ENCODE data around the gene RHO. TPM values are rescaled to one million over a fixed set of nuclear protein-coding genes. Genes with fewer than 3 reads are reported as not detected.

Gene RHO
- total RNA-seq, 2 experiments from 2014 or later: not detected

DNA sequence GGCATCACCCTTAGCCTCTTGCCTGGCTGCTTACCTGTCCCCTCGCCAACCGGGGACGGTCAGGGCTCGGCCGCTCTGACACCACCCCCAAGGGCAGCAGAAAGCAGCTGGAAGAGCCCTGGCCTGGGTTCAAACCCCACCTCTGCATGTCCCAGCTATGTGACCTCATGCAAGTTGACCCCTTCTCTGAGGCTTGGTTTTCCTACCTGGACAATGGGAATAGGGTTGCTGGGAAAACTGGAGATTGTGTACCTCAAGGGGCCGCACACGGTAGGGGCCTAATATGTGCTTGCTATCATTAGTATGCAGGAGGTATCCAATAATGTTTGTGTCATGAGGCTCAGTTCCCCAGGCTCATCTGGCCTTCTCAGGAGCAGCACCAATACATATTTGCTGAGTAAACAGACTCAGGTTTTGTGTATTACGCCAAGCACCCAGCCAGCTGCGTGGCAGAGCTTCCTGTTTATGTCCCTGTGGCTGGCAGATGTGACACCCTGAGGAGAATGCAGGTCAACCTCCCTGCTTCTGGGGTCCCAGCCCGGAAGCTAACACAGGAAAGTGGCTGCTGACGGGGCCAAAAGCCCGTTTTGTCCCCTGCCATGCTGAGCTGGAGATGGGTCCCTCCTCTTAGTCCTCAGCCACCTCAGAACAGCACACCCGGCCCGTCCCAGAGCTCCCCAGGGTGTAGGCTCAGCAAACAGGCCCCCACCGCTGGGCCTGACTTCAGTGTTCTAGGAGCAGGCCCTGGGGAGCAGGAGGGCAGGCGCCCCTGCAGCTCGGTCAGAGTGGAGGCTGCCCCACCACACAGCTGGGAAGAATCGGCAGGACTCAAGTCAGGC lies 48.3 kb downstream of the RHO start:
- H3K36me3 Mint-ChIP-seq (ENCODE audit: low read depth): no peaks in the 10 kb centered on the region
- Histone ChIP-seq H3K9me3 (ENCODE audit: control insufficient read depth in 1 of 2, insufficient read depth in 1 of 2, low read length in 2 of 2) (no peaks in the 10 kb centered on the region), H3K4me1 (ENCODE audit: insufficient read depth, low read length) (peaks cover 57% of the 10 kb centered on the region), H3K4me3 (ENCODE audit: low read length) (peak overlapping the region; percentile 0), H3K27me3 (ENCODE audit: control insufficient read depth in 1 of 2, insufficient read depth in 2 of 2, low read length in 2 of 2) (no peaks in the 10 kb centered on the region), H3K27ac (ENCODE audit: low read depth in 1 of 2, low read length in 2 of 2) (peak overlapping the region in 1 of 2 donors; percentile 62), H3K36me3 (ENCODE audit: insufficient read depth, low read length) (no peaks in the 10 kb centered on the region)
- ATAC-seq (ENCODE audit: poor library complexity): peak; percentile 90
- H3K9me3 Mint-ChIP-seq: no peaks in the 10 kb centered on the region
- ChIA-PET POLR2A (interaction anchor here (1.1 to 3.4 kb wide), 15 partner anchors 8 to 260 kb away, joined by 3 to 45 read pairs (median 4); partner anchors contain the start of genes H1-8, IFT122, MBD4 and PLXND1), CTCF (interaction anchor here (1.7 kb wide), 1 partner anchor 29 kb away, joined by 4 read pairs; no protein-coding TSS in a partner anchor)
- intact Hi-C loops (cut with DNase I, micrococcal nuclease): no loop called here
- no peaks in the 10 kb centered on the region for H3K27me3 Mint-ChIP-seq
- H3K4me3 Mint-ChIP-seq: peak overlapping the region; percentile 63
- TF ChIP-seq, protein P1, sequence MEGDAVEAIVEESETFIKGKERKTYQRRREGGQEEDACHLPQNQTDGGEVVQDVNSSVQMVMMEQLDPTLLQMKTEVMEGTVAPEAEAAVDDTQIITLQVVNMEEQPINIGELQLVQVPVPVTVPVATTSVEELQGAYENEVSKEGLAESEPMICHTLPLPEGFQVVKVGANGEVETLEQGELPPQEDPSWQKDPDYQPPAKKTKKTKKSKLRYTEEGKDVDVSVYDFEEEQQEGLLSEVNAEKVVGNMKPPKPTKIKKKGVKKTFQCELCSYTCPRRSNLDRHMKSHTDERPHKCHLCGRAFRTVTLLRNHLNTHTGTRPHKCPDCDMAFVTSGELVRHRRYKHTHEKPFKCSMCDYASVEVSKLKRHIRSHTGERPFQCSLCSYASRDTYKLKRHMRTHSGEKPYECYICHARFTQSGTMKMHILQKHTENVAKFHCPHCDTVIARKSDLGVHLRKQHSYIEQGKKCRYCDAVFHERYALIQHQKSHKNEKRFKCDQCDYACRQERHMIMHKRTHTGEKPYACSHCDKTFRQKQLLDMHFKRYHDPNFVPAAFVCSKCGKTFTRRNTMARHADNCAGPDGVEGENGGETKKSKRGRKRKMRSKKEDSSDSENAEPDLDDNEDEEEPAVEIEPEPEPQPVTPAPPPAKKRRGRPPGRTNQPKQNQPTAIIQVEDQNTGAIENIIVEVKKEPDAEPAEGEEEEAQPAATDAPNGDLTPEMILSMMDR (IDR thresholded peaks at IDR 0.05): no peak
- peak; percentile 59 to 91 (median 66) for DNase-seq
- H3K27ac Mint-ChIP-seq: peak overlapping the region; percentile 97
- H3K4me1 Mint-ChIP-seq (ENCODE audit: low read depth): peaks cover 26% of the 10 kb centered on the region

GRCh38 chr3:129577366-129577765 lies 48.9 kb downstream of the RHO start:
- Histone ChIP-seq H3K4me1 (ENCODE audit: insufficient read depth, low read length) (peaks cover 57% of the 10 kb centered on the region), H3K27ac (ENCODE audit: low read depth in 1 of 2, low read length in 2 of 2) (peak overlapping the region; percentile 45 to 62), H3K36me3 (ENCODE audit: insufficient read depth, low read length) (no peaks in the 10 kb centered on the region), H3K9me3 (ENCODE audit: control insufficient read depth in 1 of 2, insufficient read depth in 1 of 2, low read length in 2 of 2) (no peaks in the 10 kb centered on the region), H3K4me3 (ENCODE audit: low read length) (no peak overlapping the region), H3K27me3 (ENCODE audit: control insufficient read depth in 1 of 2, insufficient read depth in 2 of 2, low read length in 2 of 2) (no peaks in the 10 kb centered on the region)
- Mint-ChIP-seq H3K36me3 (ENCODE audit: low read depth) (no peaks in the 10 kb centered on the region), H3K4me3 (no peak overlapping the region), H3K4me1 (ENCODE audit: low read depth) (peaks cover 26% of the 10 kb centered on the region), H3K9me3 (no peaks in the 10 kb centered on the region), H3K27ac (peak overlapping the region; percentile 97), H3K27me3 (no peaks in the 10 kb centered on the region)
- CTCF ChIA-PET: interaction anchor here (1.7 kb wide), 1 partner anchor 29 kb away, joined by 4 read pairs; no protein-coding TSS in a partner anchor
- POLR2A ChIA-PET: interaction anchor here (1.1 to 3.4 kb wide), 15 partner anchors 9 to 261 kb away, joined by 3 to 45 read pairs (median 4); partner anchors contain the start of genes H1-8, IFT122, MBD4 and PLXND1
- TF ChIP-seq, protein P1 (IDR thresholded peaks at IDR 0.05): no peak
- intact Hi-C loops (cut with DNase I, micrococcal nuclease): no loop called here
- DNase-seq (peak in 3 of 14 experiments; percentile 6 to 26 (median 25)), ATAC-seq (ENCODE audit: poor library complexity) (no peak)

DNA sequence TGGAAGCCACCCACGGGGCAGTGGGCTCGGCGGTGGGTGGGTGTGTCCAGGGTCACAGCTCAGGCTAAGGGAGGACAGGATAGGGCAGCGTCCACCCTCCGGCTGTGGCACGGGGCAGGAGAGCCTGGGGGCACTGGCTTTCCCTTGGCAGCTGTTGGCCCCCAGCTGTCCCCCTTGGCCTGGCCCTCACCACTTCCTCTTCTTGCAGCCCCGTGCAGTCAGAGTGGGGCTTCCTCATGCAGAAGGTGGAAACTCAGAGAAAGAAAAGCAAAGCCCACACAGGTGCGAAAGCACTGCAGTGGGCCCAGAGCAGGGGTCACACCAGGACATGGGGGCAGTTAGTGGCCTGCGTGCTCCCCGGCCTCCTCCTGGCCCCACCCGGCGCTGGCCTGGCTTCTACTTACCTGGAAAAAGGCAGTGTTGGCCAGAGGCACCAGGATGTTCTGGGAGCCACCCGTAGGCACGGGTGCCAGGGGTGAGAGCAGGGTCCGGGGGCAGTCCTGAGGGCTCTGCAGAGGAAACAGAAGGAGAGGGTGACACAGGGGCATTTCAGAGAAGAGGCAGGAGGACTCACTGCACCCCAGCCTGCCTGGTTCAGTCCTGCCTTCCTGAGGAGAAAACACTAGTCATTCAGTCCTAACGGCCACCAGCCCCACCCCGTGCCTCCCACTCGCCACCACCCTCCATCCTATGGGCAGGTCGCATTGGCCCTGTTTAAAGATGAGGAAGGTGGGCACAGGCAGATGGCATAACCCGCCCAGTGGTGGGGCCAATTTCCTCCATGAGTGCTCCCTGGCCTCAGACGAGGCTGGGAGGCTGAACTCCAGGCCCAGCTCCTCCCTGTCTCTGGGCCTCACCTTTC lies 49.7 kb downstream of the RHO start:
- Histone ChIP-seq H3K4me3 (ENCODE audit: low read length) (no peak overlapping the region), H3K9me3 (ENCODE audit: control insufficient read depth in 1 of 2, insufficient read depth in 1 of 2, low read length in 2 of 2) (no peaks in the 10 kb centered on the region), H3K4me1 (ENCODE audit: insufficient read depth, low read length) (peaks cover 57% of the 10 kb centered on the region), H3K27me3 (ENCODE audit: control insufficient read depth in 1 of 2, insufficient read depth in 2 of 2, low read length in 2 of 2) (no peaks in the 10 kb centered on the region), H3K27ac (ENCODE audit: low read depth in 1 of 2, low read length in 2 of 2) (peak overlapping the region; percentile 45 to 62), H3K36me3 (ENCODE audit: insufficient read depth, low read length) (no peaks in the 10 kb centered on the region)
- ATAC-seq (ENCODE audit: poor library complexity) (no peak), DNase-seq (peak in 4 of 14 experiments; percentile 8 to 50 (median 46))
- intact Hi-C loops (cut with DNase I, micrococcal nuclease): no loop called here
- TF ChIP-seq, protein P1 (IDR thresholded peaks at IDR 0.05): no peak
- Mint-ChIP-seq H3K27ac (peak overlapping the region; percentile 74), H3K27me3 (no peaks in the 10 kb centered on the region), H3K4me3 (no peak overlapping the region), H3K9me3 (no peaks in the 10 kb centered on the region), H3K36me3 (ENCODE audit: low read depth) (no peaks in the 10 kb centered on the region), H3K4me1 (ENCODE audit: low read depth) (peaks cover 26% of the 10 kb centered on the region)
- POLR2A ChIA-PET: interaction anchor here (1.9 to 3.4 kb wide), 5 partner anchors 16 to 262 kb away, joined by 4 to 45 read pairs (median 19); partner anchors contain the start of genes IFT122, MBD4 and PLXND1
- CTCF ChIA-PET: no interaction called here
